ENCODE results near the gene RFXAP. TPM values are rescaled to one million over a fixed set of nuclear protein-coding genes. Genes with fewer than 3 reads are reported as not detected.

Gene RFXAP
- total and polyA plus RNA-seq, 9 of the 15 experiments (the other 6 are each of a cell fraction or from before 2014, with no cell fraction given), result 2.1 to 9.7 (median 2.9) TPM

DNA sequence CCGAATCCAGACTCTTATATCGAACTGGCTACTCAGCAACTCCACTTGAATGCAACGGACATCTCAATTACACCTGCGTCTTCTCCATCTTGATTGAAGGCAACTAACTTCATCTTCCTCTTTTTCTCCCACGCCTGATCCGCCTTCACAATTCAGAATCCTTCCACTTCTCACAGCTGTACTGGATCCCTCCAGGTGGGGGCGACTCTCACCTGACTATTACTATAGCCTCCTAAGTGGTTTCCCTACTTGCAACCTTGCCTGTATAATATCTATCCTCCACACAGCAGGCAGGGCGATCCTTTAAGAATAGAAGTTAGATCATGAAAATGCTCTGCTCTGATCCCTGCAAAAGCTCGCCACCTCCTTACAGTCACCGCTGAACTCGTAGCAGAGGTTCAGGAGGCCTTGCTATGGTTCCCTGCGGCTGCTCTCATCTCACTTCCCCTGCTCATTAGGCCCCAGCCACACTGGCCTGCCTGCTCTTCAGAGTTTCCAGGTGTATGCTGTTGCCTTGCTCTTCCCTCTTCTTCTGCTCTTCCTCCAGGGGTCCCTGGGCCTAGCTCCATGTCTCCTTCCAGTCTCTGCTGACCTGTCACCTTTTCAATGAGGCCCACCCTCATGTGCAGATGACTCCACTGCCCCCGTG is 31.9 kb downstream of the RFXAP start:
- FAIRE-seq, result no peak
- H3K9ac ChIP-seq (ENCODE audit: insufficient read depth in 1 of 2, low read depth in 2 of 2, low read length in 2 of 2), result no peak overlapping the region
- peak in 2 of 4 experiments; percentile 8 to 22 for DNase-seq (ENCODE audit: extremely low read depth in 1 of 4, low spot score in 3 of 4)
- no peaks in the 10 kb centered on the region for H3K36me3 ChIP-seq (ENCODE audit: control insufficient read depth, insufficient read depth, low read length)
- H2AFZ ChIP-seq (ENCODE audit: low read depth, low read length), result no peak overlapping the region
- no peaks in the 10 kb centered on the region; a peak in 1 of 5 replicates for H3K4me1 ChIP-seq (replicated peaks in 1 of 2; ENCODE audit: control insufficient read depth in 2 of 2, insufficient read depth in 2 of 2, low read length in 2 of 2)
- H3K79me2 ChIP-seq (ENCODE audit: control insufficient read depth, insufficient read depth, low read length), result no peaks in the 10 kb centered on the region
- in situ Hi-C loops (cut with MboI) (loop anchor here (10.0 kb wide), 1 partner anchor 134 kb away; no protein-coding TSS in a partner anchor), intact Hi-C loops (cut with micrococcal nuclease) (no loop called here)
- peaks cover 3 to 7% of the 10 kb centered on the region in 2 experiments; a peak in 4 of 5 replicates for H3K27me3 ChIP-seq (ENCODE audit: control insufficient read depth in 2 of 2, insufficient read depth in 2 of 2, low read length in 2 of 2)
- no TSS peak for BruUV-seq (replicated peaks)
- ChIA-PET CTCF (ENCODE audit: low intra/inter-chr PET ratio) (interaction anchor here (0.6 to 1.1 kb wide), 3 partner anchors 431 to 746 kb away, joined by 3 to 8 read pairs (median 3); no protein-coding TSS in a partner anchor), POLR2A (interaction anchor here (0.7 kb wide), 1 partner anchor 10 kb away, joined by 3 read pairs; no protein-coding TSS in a partner anchor)
- H3K4me3 ChIP-seq, result no peak overlapping the region
- no peak overlapping the region for H3K27ac ChIP-seq (ENCODE audit: extremely low read depth, low read depth, low read length)
- H3K9me3 ChIP-seq (replicated peaks; ENCODE audit: control insufficient read depth, insufficient read depth, low read depth, low read length), result no peaks in the 10 kb centered on the region
- ATAC-seq, result peak; percentile 73
- H3K4me2 ChIP-seq (ENCODE audit: insufficient read depth, low read length), result no peak overlapping the region
- H3K9me1 ChIP-seq (ENCODE audit: control insufficient read depth, insufficient read depth, low read length), result no peaks in the 10 kb centered on the region
- no peaks in the 10 kb centered on the region for H4K20me1 ChIP-seq (replicated peaks; ENCODE audit: control insufficient read depth, insufficient read depth, low read length)
- 29% methylated on average over 8 of the region's 13 CpGs for WGBS (ENCODE audit: insufficient coverage, low coverage, missing lambda C conversion rate)
- no peak for TF ChIP-seq CREB1 (IDR thresholded peaks at IDR 0.05)
- TF ChIP-seq CREB1 (CRISPR knock-in tag; IDR thresholded peaks at IDR 0.05), result no peak
- TF ChIP-seq POLR2AphosphoS5 (IDR thresholded peaks at IDR 0.05; ENCODE audit: control insufficient read depth, insufficient read depth, low read depth, low read length), result no peak
- TF ChIP-seq PCBP1 (IDR thresholded peaks at IDR 0.05; ENCODE audit: low read depth, low read length, poor library complexity, severe bottlenecking), result no peak
- no peak for TF ChIP-seq ZNF785 (CRISPR knock-in tag; IDR thresholded peaks at IDR 0.05)
- no peak for TF ChIP-seq TRIM24 (IDR thresholded peaks at IDR 0.05)
- no peak for TF ChIP-seq CBX5 (IDR thresholded peaks at IDR 0.05; ENCODE audit: borderline replicate concordance, low read depth)
- TF ChIP-seq ZNF407 (IDR thresholded peaks at IDR 0.05; ENCODE audit: low read depth), result no peak
- no peak for TF ChIP-seq HMGN3 (IDR thresholded peaks at IDR 0.05; ENCODE audit: borderline replicate concordance, extremely low read depth, insufficient read length, low read depth, low read length)
- TF ChIP-seq SMC3 (conservative IDR thresholded peaks at IDR 0.05; ENCODE audit: insufficient read depth, low read depth, low read length), result 0 out of 2 replicates have a peak, but pooled peaks have one; percentile 14
- no peak for TF ChIP-seq PHF21A (IDR thresholded peaks at IDR 0.05; ENCODE audit: borderline replicate concordance, low read depth)
- TF ChIP-seq CTBP1 (IDR thresholded peaks at IDR 0.05; ENCODE audit: borderline replicate concordance), result no peak
- peak in 1 of 2 experiments; percentile 34; a peak in 2 of 4 replicates for TF ChIP-seq RAD21 (CRISPR knock-in tag; conservative IDR thresholded peaks at IDR 0.05 in 1 of 2, IDR thresholded peaks at IDR 0.05 in 1 of 2)
